PC-3 (cell line): ENCODE data around the gene ASPA. TPM values are rescaled to one million over a fixed set of nuclear protein-coding genes. Genes with fewer than 3 reads are reported as not detected.

Source experiments
- ATAC-seq: fragments of 200-7000 bp; cut with Tn5 transposase; 2 replicates; pipeline ENCODE4 v1.9.1; 2020; ENCODE audit warnings: mild to moderate bottlenecking, moderate library complexity
- BruUV-seq: library from RNA; stranded (reverse); fragments of 400-500 nt; replicated peaks from 2 replicates; lab custom pipeline; 2021; lab: Mats Ljungman, UMichigan
- CTCF ChIA-PET: fragments of 300-600 bp; sonication (Branson Sonifier 250); formaldehyde crosslinking; loops from one replicate; lab custom pipeline; 2022; ENCODE audit warnings: antibody characterized with exemption; lab: Charles Lee
- POLR2A ChIA-PET: fragments of 300-600 bp; sonication (Branson Sonifier 250); formaldehyde crosslinking; loops from one replicate; lab custom pipeline; 2022; ENCODE audit warnings: antibody characterized with exemption; ENCODE audit not compliant: unreplicated experiment; lab: Charles Lee
- DNase-seq: peaks from one replicate; pipeline ENCODE4 v3.0.0-alpha.2; 2015
- H2AFZ ChIP-seq: fragments of 300-600 bp; sonication (generic); 2 replicates; pipeline ENCODE4 v1.6.0; 2016; ENCODE audit warnings: antibody characterized with exemption, low read length
- H3F3A ChIP-seq: fragments of 300-600 bp; sonication (generic); one replicate; pipeline ENCODE4 v1.6.0; 2017; ENCODE audit warnings: antibody characterized with exemption, low read length, control low read depth, mild to moderate bottlenecking; ENCODE audit not compliant: unreplicated experiment
- H3K27ac ChIP-seq: fragments of 300-600 bp; sonication (generic); 2 replicates; pipeline ENCODE4 v1.5.1; 2016; ENCODE audit warnings: mild to moderate bottlenecking, low read length
- H3K27me3 ChIP-seq: fragments of 300-600 bp; sonication (generic); 2 replicates; pipeline ENCODE4 v1.6.1; 2016; ENCODE audit warnings: low read length, mixed read lengths
- H3K36me3 ChIP-seq: fragments of 300-600 bp; sonication (generic); 2 replicates; pipeline ENCODE4 v1.6.1; 2016; ENCODE audit warnings: low read depth, mixed run types, low read length, mixed read lengths
- H3K4me1 ChIP-seq: fragments of 300-600 bp; sonication (generic); 2 replicates; pipeline ENCODE4 v1.5.1; 2016; ENCODE audit warnings: low read length; ENCODE audit not compliant: insufficient read depth
- H3K4me2 ChIP-seq: fragments of 300-600 bp; sonication (generic); 2 replicates; pipeline ENCODE4 v1.6.0; 2016; ENCODE audit warnings: low read length
- H3K4me3 ChIP-seq: fragments of 300-600 bp; sonication (generic); 2 replicates; pipeline ENCODE4 v1.5.1; 2016; ENCODE audit warnings: mild to moderate bottlenecking, low read length, mixed read lengths
- H3K79me2 ChIP-seq: fragments of 300-600 bp; sonication (generic); 2 replicates; pipeline ENCODE4 v1.6.1; 2017; ENCODE audit warnings: low read length, mixed read lengths
- H3K9ac ChIP-seq: fragments of 300-600 bp; sonication (generic); 2 replicates; pipeline ENCODE4 v1.6.0; 2016; ENCODE audit warnings: mild to moderate bottlenecking, low read length
- H3K9me2 ChIP-seq: fragments of 300-600 bp; sonication (generic); replicated peaks from 2 replicates; pipeline ENCODE4 v1.6.1; 2016; ENCODE audit warnings: mixed run types, low read length, mixed read lengths
- H3K9me3 ChIP-seq: fragments of 300-600 bp; sonication (generic); 2 replicates; pipeline ENCODE4 v1.6.1; 2016; ENCODE audit warnings: low read length, mixed read lengths
- H4K20me1 ChIP-seq: fragments of 300-600 bp; sonication (generic); 2 replicates; pipeline ENCODE4 v1.6.1; 2016; ENCODE audit warnings: low read length, mixed read lengths
- CTCF ChIP-seq: fragments of 300-600 bp; sonication (generic); conservative IDR thresholded peaks from 2 replicates; pipeline ENCODE4 v1.5.1; 2017; ENCODE audit warnings: antibody characterized with exemption, low read depth, mild to moderate bottlenecking, low read length
- EZH2 ChIP-seq: fragments of 300-600 bp; sonication (generic); IDR thresholded peaks from one replicate; pipeline ENCODE4 v1.6.1; 2017; ENCODE audit warnings: antibody characterized with exemption, mild to moderate bottlenecking, low read length; ENCODE audit not compliant: unreplicated experiment
- EZH2phosphoT487 ChIP-seq: fragments of 300-600 bp; sonication (generic); IDR thresholded peaks from 2 replicates; pipeline ENCODE4 v1.6.1; 2018; ENCODE audit warnings: mild to moderate bottlenecking, antibody characterized with exemption, low read length, borderline replicate concordance
- intact Hi-C: fragments of 100-400 bp; cut with micrococcal nuclease; formaldehyde crosslinking; loops from 2 replicates; pipeline ENCODE4 v1.9.0; 2023
- total RNA-seq: library from RNA; depleted of rRNA; stranded (reverse); fragments of >200 nt; gene quantifications from 2 replicates; pipeline ENCODE4 v1.2.3, GENCODE V29; 2014

The ASPA gene
- total RNA-seq, 1 experiment from 2014 or later: not detected

- TF ChIP-seq EZH2: no peak
- no peak for TF ChIP-seq CTCF
- TF ChIP-seq EZH2phosphoT487: no peak
- no peak for DNase-seq
- BruUV-seq: no TSS peak
Measured at GRCh38 chr17:3533752-3534151, 58.0 kb downstream of the ASPA start.

GRCh38 chr17:3534881-3535252 lies 59.1 kb downstream of the ASPA start:
- POLR2A ChIA-PET: interaction anchor here (0.5 to 0.6 kb wide), 2 partner anchors 21 to 38 kb away, joined by 3 to 11 read pairs; no protein-coding TSS in a partner anchor
- H3K4me3 ChIP-seq: no peak overlapping the region
- intact Hi-C loops: loop anchor here (1.0 kb wide), 1 partner anchor 101 kb away; the partner anchor contains the start of genes CTNS and SHPK

More at GRCh38 chr17:3533752-3534151, 58.0 kb downstream of the ASPA start:
- Histone ChIP-seq H3K27ac (no peak overlapping the region), H3K36me3 (no peaks in the 10 kb centered on the region), H3K27me3 (no peaks in the 10 kb centered on the region), H3K4me2 (no peak overlapping the region), H4K20me1 (no peaks in the 10 kb centered on the region), H3K4me1 (peaks cover 3% of the 10 kb centered on the region; the same call in 1 of the 2 replicates), H3K4me3 (no peak overlapping the region), H3K9me3 (no peaks in the 10 kb centered on the region), H3K79me2 (no peaks in the 10 kb centered on the region), H3K9ac (no peak overlapping the region), H3F3A (no peaks in the 10 kb centered on the region), H2AFZ (no peak overlapping the region), H3K9me2 (no peaks in the 10 kb centered on the region)
- CTCF ChIA-PET: no interaction called here
- intact Hi-C loops: no loop called here
- no peak for ATAC-seq
- POLR2A ChIA-PET: no interaction called here

More at GRCh38 chr17:3534881-3535252, 59.1 kb downstream of the ASPA start:
- H3K4me2 ChIP-seq: peak overlapping the region; percentile 26; the same call in 1 of the 2 replicates
- H3K79me2 ChIP-seq: no peaks in the 10 kb centered on the region
- CTCF ChIA-PET: interaction anchor here (0.6 to 1.0 kb wide), 4 partner anchors 22 to 1884 kb away, joined by 3 to 10 read pairs (median 3); partner anchors contain the start of gene NUP88
- peak overlapping the region; percentile 67; the same call in 1 of the 2 replicates for H3K27ac ChIP-seq
- no peaks in the 10 kb centered on the region for H3K36me3 ChIP-seq
- no TSS peak for BruUV-seq
- H3K27me3 ChIP-seq: no peaks in the 10 kb centered on the region
- H2AFZ ChIP-seq: no peak overlapping the region
- no peaks in the 10 kb centered on the region for H3K9me2 ChIP-seq
- peaks cover 3% of the 10 kb centered on the region; the same call in 1 of the 2 replicates for H3K4me1 ChIP-seq
- peak; percentile 88 for ATAC-seq
- H3F3A ChIP-seq: no peaks in the 10 kb centered on the region
- no peaks in the 10 kb centered on the region for H4K20me1 ChIP-seq
- H3K9me3 ChIP-seq: no peaks in the 10 kb centered on the region
- TF ChIP-seq EZH2: no peak
- no peak for TF ChIP-seq EZH2phosphoT487
- TF ChIP-seq CTCF: no peak
- peak; percentile 58 for DNase-seq
- no peak overlapping the region for H3K9ac ChIP-seq
